MM.1S (cell line): ENCODE measurements around the gene STX17.

Experiments used
- DNase-seq: peaks from one replicate; pipeline ENCODE4 v3.0.0-alpha.2; 2015
- H2AFZ ChIP-seq: fragments of 300-600 bp; sonication (generic); 2 replicates; pipeline ENCODE4 v1.6.0; 2016; ENCODE audit warnings: antibody characterized with exemption, low read length
- H3F3A ChIP-seq: fragments of 300-600 bp; sonication (generic); 2 replicates; pipeline ENCODE4 v1.6.1; 2016; ENCODE audit warnings: mild to moderate bottlenecking, antibody characterized with exemption, low read length, moderate library complexity, mixed read lengths; ENCODE audit not compliant: insufficient read depth
- H3K27ac ChIP-seq: fragments of 300-600 bp; sonication (generic); 2 replicates; pipeline ENCODE4 v1.5.1; 2016; ENCODE audit warnings: mild to moderate bottlenecking, low read length
- H3K27me3 ChIP-seq: fragments of 300-600 bp; sonication (generic); replicated peaks from 2 replicates; pipeline ENCODE4 v1.6.0; 2016; ENCODE audit warnings: low read length; ENCODE audit not compliant: insufficient read depth
- H3K36me3 ChIP-seq: fragments of 300-600 bp; sonication (generic); replicated peaks from 2 replicates; pipeline ENCODE4 v1.6.1; 2016; ENCODE audit warnings: mild to moderate bottlenecking, low read length, mixed read lengths; ENCODE audit not compliant: insufficient read depth
- H3K4me1 ChIP-seq: fragments of 300-600 bp; sonication (generic); 2 replicates; pipeline ENCODE4 v1.6.1; 2016; ENCODE audit warnings: low read length, mixed read lengths
- H3K4me2 ChIP-seq: fragments of 300-600 bp; sonication (generic); 2 replicates; pipeline ENCODE4 v1.6.0; 2016; ENCODE audit warnings: low read depth, low read length
- H3K4me3 ChIP-seq: fragments of 300-600 bp; sonication (generic); 2 replicates; pipeline ENCODE4 v1.5.1; 2016; ENCODE audit warnings: low read length, mixed read lengths
- H3K79me2 ChIP-seq: fragments of 300-600 bp; sonication (generic); 2 replicates; pipeline ENCODE4 v1.6.1; 2016; ENCODE audit warnings: mixed run types, low read length, mixed read lengths
- H3K9ac ChIP-seq: fragments of 300-600 bp; sonication (generic); 2 replicates; pipeline ENCODE4 v1.6.1; 2016; ENCODE audit warnings: low read length, mixed read lengths
- H3K9me2 ChIP-seq: fragments of 300-600 bp; sonication (generic); replicated peaks from 2 replicates; pipeline ENCODE4 v1.6.1; 2016; ENCODE audit warnings: mild to moderate bottlenecking, low read length, mixed read lengths; ENCODE audit not compliant: insufficient read depth
- H3K9me3 ChIP-seq: fragments of 300-600 bp; sonication (generic); replicated peaks from 2 replicates; pipeline ENCODE4 v1.6.1; 2016; ENCODE audit warnings: mild to moderate bottlenecking, low read length, mixed read lengths; ENCODE audit not compliant: insufficient read depth
- H4K20me1 ChIP-seq: fragments of 300-600 bp; sonication (generic); 2 replicates; pipeline ENCODE4 v1.6.1; 2016; ENCODE audit warnings: mild to moderate bottlenecking, low read length, moderate library complexity, mixed read lengths; ENCODE audit not compliant: insufficient read depth
- EZH2 ChIP-seq: fragments of 300-600 bp; sonication (generic); optimal IDR thresholded peaks from 2 replicates; pipeline ENCODE3; 2017; ENCODE audit warnings: low read depth, mild to moderate bottlenecking, antibody characterized with exemption, low read length, mixed read lengths
- EZH2phosphoT487 ChIP-seq: fragments of 300-600 bp; sonication (generic); IDR thresholded peaks from 2 replicates; pipeline ENCODE4 v1.6.1; 2018; ENCODE audit warnings: antibody characterized with exemption, low read length
- TF ChIP-seq, protein P1 (sequence below): fragments of 300-600 bp; sonication (generic); IDR thresholded peaks from 2 replicates; pipeline ENCODE4 v1.5.1; 2016; ENCODE audit warnings: antibody characterized with exemption, low read length, mixed read lengths

The STX17 gene

DNA sequence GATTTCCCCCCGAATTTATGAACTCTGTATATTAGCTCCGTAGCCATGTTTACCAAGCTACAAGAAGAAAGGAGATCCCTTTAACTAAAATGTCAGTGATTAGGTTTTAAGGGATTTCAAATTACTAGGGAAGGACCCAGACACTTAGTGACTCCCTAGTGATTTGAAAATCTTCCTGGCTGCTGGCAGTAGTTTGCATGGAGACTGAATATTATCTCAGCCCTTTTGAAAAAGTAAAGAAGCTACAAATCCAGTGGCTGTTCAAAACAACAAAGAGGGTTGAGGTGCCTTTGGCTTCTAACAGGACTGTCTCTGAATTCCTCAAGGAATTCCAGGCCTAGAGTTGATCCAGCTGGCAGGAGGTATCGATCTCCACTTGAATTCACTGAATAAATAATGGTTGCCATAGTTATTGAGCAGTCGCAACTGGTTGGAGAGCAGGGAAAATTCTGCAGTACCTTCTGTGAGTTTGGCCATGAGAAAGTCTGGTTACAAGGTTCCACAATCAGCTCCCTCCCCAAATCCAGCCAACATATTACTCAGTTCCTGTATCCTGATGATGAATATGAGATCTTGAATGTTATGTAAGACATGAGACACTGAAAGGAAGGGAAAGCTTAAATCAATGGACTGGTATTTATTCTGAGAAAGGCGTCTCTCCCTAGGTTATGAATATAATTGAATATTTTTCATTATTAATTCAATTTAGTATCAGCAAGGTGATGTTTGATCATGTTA lies 47.0 kb upstream of the STX17 start:
- Histone ChIP-seq H3K27ac (no peak overlapping the region), H2AFZ (no peak overlapping the region), H4K20me1 (no peaks in the 10 kb centered on the region), H3K79me2 (no peaks in the 10 kb centered on the region), H3F3A (no peaks in the 10 kb centered on the region), H3K9ac (no peak overlapping the region), H3K4me3 (no peak overlapping the region), H3K9me2 (no peaks in the 10 kb centered on the region), H3K4me1 (no peaks in the 10 kb centered on the region), H3K4me2 (no peak overlapping the region), H3K27me3 (no peaks in the 10 kb centered on the region), H3K36me3 (no peaks in the 10 kb centered on the region), H3K9me3 (no peaks in the 10 kb centered on the region)
- no peak for DNase-seq
- TF ChIP-seq, protein P1, sequence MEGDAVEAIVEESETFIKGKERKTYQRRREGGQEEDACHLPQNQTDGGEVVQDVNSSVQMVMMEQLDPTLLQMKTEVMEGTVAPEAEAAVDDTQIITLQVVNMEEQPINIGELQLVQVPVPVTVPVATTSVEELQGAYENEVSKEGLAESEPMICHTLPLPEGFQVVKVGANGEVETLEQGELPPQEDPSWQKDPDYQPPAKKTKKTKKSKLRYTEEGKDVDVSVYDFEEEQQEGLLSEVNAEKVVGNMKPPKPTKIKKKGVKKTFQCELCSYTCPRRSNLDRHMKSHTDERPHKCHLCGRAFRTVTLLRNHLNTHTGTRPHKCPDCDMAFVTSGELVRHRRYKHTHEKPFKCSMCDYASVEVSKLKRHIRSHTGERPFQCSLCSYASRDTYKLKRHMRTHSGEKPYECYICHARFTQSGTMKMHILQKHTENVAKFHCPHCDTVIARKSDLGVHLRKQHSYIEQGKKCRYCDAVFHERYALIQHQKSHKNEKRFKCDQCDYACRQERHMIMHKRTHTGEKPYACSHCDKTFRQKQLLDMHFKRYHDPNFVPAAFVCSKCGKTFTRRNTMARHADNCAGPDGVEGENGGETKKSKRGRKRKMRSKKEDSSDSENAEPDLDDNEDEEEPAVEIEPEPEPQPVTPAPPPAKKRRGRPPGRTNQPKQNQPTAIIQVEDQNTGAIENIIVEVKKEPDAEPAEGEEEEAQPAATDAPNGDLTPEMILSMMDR: no peak
- no peak for TF ChIP-seq EZH2
- TF ChIP-seq EZH2phosphoT487: no peak

DNA sequence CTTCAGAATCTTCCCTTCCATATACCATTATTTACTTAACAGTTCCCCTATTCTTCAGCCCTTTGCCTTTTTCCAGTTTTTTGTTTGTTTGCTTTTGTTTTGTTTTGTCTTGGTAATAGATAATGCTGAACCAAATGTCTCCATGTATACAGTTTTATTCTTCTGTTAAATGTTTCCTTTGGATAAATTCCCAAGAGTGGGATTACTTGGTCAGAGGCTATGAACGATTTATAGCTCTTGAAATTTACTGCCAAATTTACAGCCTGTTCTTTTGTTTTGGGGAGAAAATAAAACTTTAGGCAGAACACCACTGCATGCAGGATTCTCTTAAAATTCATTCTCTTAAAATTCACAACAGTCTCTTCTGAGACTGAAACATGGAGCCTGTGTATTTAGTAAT lies 46.2 kb upstream of the STX17 start:
- Histone ChIP-seq H3K4me1 (no peaks in the 10 kb centered on the region), H3K27me3 (no peaks in the 10 kb centered on the region), H3K9ac (no peak overlapping the region), H3K9me3 (no peaks in the 10 kb centered on the region), H3K4me3 (no peak overlapping the region), H3K36me3 (no peaks in the 10 kb centered on the region), H2AFZ (no peak overlapping the region), H3K27ac (no peak overlapping the region), H3K9me2 (no peaks in the 10 kb centered on the region), H3K79me2 (no peaks in the 10 kb centered on the region), H3F3A (no peaks in the 10 kb centered on the region), H3K4me2 (no peak overlapping the region), H4K20me1 (no peaks in the 10 kb centered on the region)
- TF ChIP-seq, protein P1: no peak
- TF ChIP-seq EZH2phosphoT487: no peak
- no peak for TF ChIP-seq EZH2
- no peak for DNase-seq

DNA sequence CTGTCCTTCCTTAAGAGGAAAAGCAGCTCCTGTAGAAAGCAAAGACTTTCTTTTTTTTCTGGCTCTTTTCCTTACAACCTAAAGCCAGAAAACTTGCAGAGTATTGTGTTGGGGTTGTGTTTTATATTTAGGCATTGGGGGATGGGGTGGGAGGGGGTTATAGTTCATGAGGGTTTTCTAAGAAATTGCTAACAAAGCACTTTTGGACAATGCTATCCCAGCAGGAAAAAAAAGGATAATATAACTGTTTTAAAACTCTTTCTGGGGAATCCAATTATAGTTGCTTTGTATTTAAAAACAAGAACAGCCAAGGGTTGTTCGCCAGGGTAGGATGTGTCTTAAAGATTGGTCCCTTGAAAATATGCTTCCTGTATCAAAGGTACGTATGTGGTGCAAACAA lies 42.5 kb upstream of the STX17 start:
- H3K27ac ChIP-seq: no peak overlapping the region
- no peak overlapping the region for H3K9ac ChIP-seq
- no peak for DNase-seq
- no peak overlapping the region for H3K4me2 ChIP-seq
- H3K27me3 ChIP-seq: no peaks in the 10 kb centered on the region
- H3K36me3 ChIP-seq: no peaks in the 10 kb centered on the region
- no peaks in the 10 kb centered on the region for H4K20me1 ChIP-seq
- no peaks in the 10 kb centered on the region for H3K79me2 ChIP-seq
- H3K4me1 ChIP-seq: peaks cover 16% of the 10 kb centered on the region
- no peaks in the 10 kb centered on the region for H3F3A ChIP-seq
- H3K9me3 ChIP-seq: no peaks in the 10 kb centered on the region
- no peaks in the 10 kb centered on the region for H3K9me2 ChIP-seq
- H3K4me3 ChIP-seq: no peak overlapping the region
- TF ChIP-seq EZH2: no peak
- TF ChIP-seq EZH2phosphoT487: no peak
- TF ChIP-seq, protein P1: no peak
- H2AFZ ChIP-seq: no peak overlapping the region
